NCI-H2107 treated with DMSO at 0.1 percent for 48 hours (cell line): Measurements from ENCODE around the gene TKT.

Experiments
- DNase-seq: peaks from one replicate; lab custom pipeline; 2025; ENCODE audit not compliant: unreplicated experiment; lab: John Stamatoyannopoulos, UW

TKT gene

GRCh38 chr3:53242155-53242554, 13.7 kb downstream of the TKT start:
- DNase-seq: no peak

GRCh38 chr3:53240989-53241972, 14.5 kb downstream of the TKT start:
- DNase-seq: no peak

- no peak for DNase-seq
Measured at GRCh38 chr3:53239800-53240199, 16.0 kb downstream of the TKT start.

- no peak for DNase-seq
Measured at GRCh38 chr3:53238886-53239285, 16.9 kb downstream of the TKT start.

GRCh38 chr3:53238051-53238850, 17.6 kb downstream of the TKT start:
- no peak for DNase-seq

- no peak for DNase-seq
Measured at GRCh38 chr3:53236112-53236841, 19.5 kb downstream of the TKT start.

GRCh38 chr3:53235545-53235944, 20.3 kb downstream of the TKT start:
- no peak for DNase-seq

- DNase-seq: no peak
Measured at GRCh38 chr3:53234841-53235232, 21.0 kb downstream of the TKT start.

- no peak for DNase-seq
Measured at GRCh38 chr3:53234130-53234840, 21.5 kb downstream of the TKT start.

GRCh38 chr3:53232641-53233377, 23.0 kb downstream of the TKT start:
- no peak for DNase-seq

GRCh38 chr3:53231532-53232511, 24.0 kb downstream of the TKT start:
- no peak for DNase-seq

GRCh38 chr3:53230789-53231188, 25.0 kb downstream of the TKT start:
- no peak for DNase-seq

- DNase-seq: no peak
Measured at GRCh38 chr3:53230041-53230621, 25.7 kb downstream of the TKT start.

- DNase-seq: no peak
Measured at GRCh38 chr3:53229606-53230005, 26.2 kb downstream of the TKT start.

- no peak for DNase-seq
Measured at GRCh38 chr3:53229171-53229570, 26.7 kb downstream of the TKT start.

GRCh38 chr3:53227993-53228885, 27.6 kb downstream of the TKT start:
- DNase-seq: no peak

GRCh38 chr3:53226841-53227407, 28.9 kb downstream of the TKT start:
- DNase-seq: no peak
